ENCODE results near the gene FEM1C. TPM values are rescaled to one million over a fixed set of nuclear protein-coding genes. Genes with fewer than 3 reads are reported as not detected.

The FEM1C gene
- total RNA-seq, 1 donor, result 17.4 TPM

DNA sequence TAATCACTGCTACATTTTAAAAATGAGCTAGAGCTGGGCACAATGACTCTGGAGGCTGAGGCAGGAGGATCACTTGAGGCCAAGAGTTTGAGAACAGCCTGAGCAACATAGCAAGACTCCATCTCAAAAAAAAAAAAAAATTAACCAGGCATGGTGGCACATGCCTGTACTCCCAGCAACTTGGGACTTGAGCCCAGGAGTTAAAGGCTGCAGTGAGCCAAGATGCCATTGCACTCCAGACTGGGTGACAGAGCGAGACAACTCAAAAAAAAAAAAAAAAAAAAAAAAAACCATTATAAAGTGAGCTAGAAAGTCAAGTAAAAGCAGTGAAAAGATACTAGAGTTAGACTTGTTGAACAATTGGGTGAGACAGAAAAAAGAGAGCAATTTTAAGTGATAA, 28.2 kb downstream of the FEM1C start:
- Histone ChIP-seq H3K4me1 (ENCODE audit: insufficient read depth, low read length) (no peaks in the 10 kb centered on the region), H3K4me2 (ENCODE audit: insufficient read depth, low read length) (no peak overlapping the region), H2AFZ (ENCODE audit: low read length) (no peak overlapping the region), H4K20me1 (ENCODE audit: insufficient read depth, low read length) (peaks cover 2% of the 10 kb centered on the region), H3K36me3 (ENCODE audit: insufficient read depth, low read length) (no peaks in the 10 kb centered on the region), H3K27me3 (ENCODE audit: insufficient read depth, low read length) (no peaks in the 10 kb centered on the region), H3K27ac (ENCODE audit: low read depth, low read length) (no peak overlapping the region), H3K4me3 (ENCODE audit: insufficient read depth, low read length) (no peak overlapping the region), H3K9me3 (ENCODE audit: low read depth, low read length) (no peaks in the 10 kb centered on the region), H3K79me2 (ENCODE audit: insufficient read depth, low read length) (no peaks in the 10 kb centered on the region)
- TF ChIP-seq CTCF (IDR thresholded peaks at IDR 0.05; ENCODE audit: extremely low read depth, low read depth, low read length), result no peak
- no peak for DNase-seq (ENCODE audit: insufficient read length, low spot score, missing footprints)

GRCh38 chr5:115514220-115514619, 30.4 kb downstream of the FEM1C start:
- TF ChIP-seq CTCF (IDR thresholded peaks at IDR 0.05; ENCODE audit: extremely low read depth, low read depth, low read length), result no peak
- Histone ChIP-seq H3K4me3 (ENCODE audit: insufficient read depth, low read length) (no peak overlapping the region), H3K4me1 (ENCODE audit: insufficient read depth, low read length) (no peaks in the 10 kb centered on the region), H3K27me3 (ENCODE audit: insufficient read depth, low read length) (no peaks in the 10 kb centered on the region), H3K27ac (ENCODE audit: low read depth, low read length) (no peak overlapping the region), H3K36me3 (ENCODE audit: insufficient read depth, low read length) (no peaks in the 10 kb centered on the region), H4K20me1 (ENCODE audit: insufficient read depth, low read length) (peaks cover 2% of the 10 kb centered on the region), H3K9me3 (ENCODE audit: low read depth, low read length) (no peaks in the 10 kb centered on the region), H2AFZ (ENCODE audit: low read length) (no peak overlapping the region), H3K4me2 (ENCODE audit: insufficient read depth, low read length) (no peak overlapping the region), H3K79me2 (ENCODE audit: insufficient read depth, low read length) (no peaks in the 10 kb centered on the region)
- no peak for DNase-seq (ENCODE audit: insufficient read length, low spot score, missing footprints)

GRCh38 chr5:115511632-115512031, 32.9 kb downstream of the FEM1C start:
- Histone ChIP-seq H3K79me2 (ENCODE audit: insufficient read depth, low read length) (no peaks in the 10 kb centered on the region), H4K20me1 (ENCODE audit: insufficient read depth, low read length) (no peaks in the 10 kb centered on the region), H3K27ac (ENCODE audit: low read depth, low read length) (no peak overlapping the region), H3K27me3 (ENCODE audit: insufficient read depth, low read length) (no peaks in the 10 kb centered on the region), H3K4me2 (ENCODE audit: insufficient read depth, low read length) (no peak overlapping the region), H3K4me1 (ENCODE audit: insufficient read depth, low read length) (peaks cover 12% of the 10 kb centered on the region), H3K4me3 (ENCODE audit: insufficient read depth, low read length) (no peak overlapping the region), H2AFZ (ENCODE audit: low read length) (no peak overlapping the region), H3K9me3 (ENCODE audit: low read depth, low read length) (no peaks in the 10 kb centered on the region), H3K36me3 (ENCODE audit: insufficient read depth, low read length) (no peaks in the 10 kb centered on the region)
- no peak for DNase-seq (ENCODE audit: insufficient read length, low spot score, missing footprints)
- no peak for TF ChIP-seq CTCF (IDR thresholded peaks at IDR 0.05; ENCODE audit: extremely low read depth, low read depth, low read length)

DNA sequence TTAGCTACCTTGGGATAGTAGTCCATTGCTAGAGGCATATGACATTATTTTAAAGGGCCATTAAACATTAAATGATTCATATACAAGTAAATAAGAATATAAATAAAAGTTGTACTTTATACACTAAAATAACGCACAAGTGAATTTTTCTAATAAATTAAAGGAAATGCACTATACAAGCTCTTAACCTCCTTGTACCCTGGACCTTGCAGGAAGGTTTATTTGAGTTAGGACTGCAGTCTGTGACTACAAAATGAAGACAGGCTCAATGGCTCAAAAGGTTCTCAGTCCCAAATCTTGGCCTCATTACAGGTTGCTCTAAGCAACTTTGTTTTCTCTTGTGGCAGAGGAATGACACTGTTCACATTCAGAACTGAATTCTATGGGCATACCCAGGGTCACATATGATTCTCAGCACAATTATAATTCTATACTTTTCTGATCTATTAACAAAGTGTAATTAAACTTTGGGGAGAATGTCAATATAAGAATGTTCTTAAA, 34.4 kb downstream of the FEM1C start:
- Histone ChIP-seq H2AFZ (ENCODE audit: low read length) (no peak overlapping the region), H3K9me3 (ENCODE audit: low read depth, low read length) (no peaks in the 10 kb centered on the region), H3K4me3 (ENCODE audit: insufficient read depth, low read length) (no peak overlapping the region), H4K20me1 (ENCODE audit: insufficient read depth, low read length) (no peaks in the 10 kb centered on the region), H3K27ac (ENCODE audit: low read depth, low read length) (no peak overlapping the region), H3K4me1 (ENCODE audit: insufficient read depth, low read length) (peaks cover 12% of the 10 kb centered on the region), H3K79me2 (ENCODE audit: insufficient read depth, low read length) (no peaks in the 10 kb centered on the region), H3K4me2 (ENCODE audit: insufficient read depth, low read length) (no peak overlapping the region), H3K27me3 (ENCODE audit: insufficient read depth, low read length) (no peaks in the 10 kb centered on the region), H3K36me3 (ENCODE audit: insufficient read depth, low read length) (no peaks in the 10 kb centered on the region)
- no peak for TF ChIP-seq CTCF (IDR thresholded peaks at IDR 0.05; ENCODE audit: extremely low read depth, low read depth, low read length)
- DNase-seq (ENCODE audit: insufficient read length, low spot score, missing footprints), result no peak

All from osteoblast (primary cell).